ENCODE data around the gene MAGI2. TPM values are rescaled to one million over a fixed set of nuclear protein-coding genes. Genes with fewer than 3 reads are reported as not detected.
"Not testable (repeated sequence)": the region's sequence is repeated elsewhere in the genome, so short reads cannot be mapped to it uniquely, and the experiment has no call there.

MAGI2 gene
- total RNA-seq, 2 experiments from 2014 or later = 0.08 to 0.13 TPM

GRCh38 chr7:79037001-79037400 lies 416.5 kb downstream of the MAGI2 start:
- Mint-ChIP-seq H3K27me3 (no peaks in the 10 kb centered on the region), H3K4me3 (no peak overlapping the region), H3K36me3 (ENCODE audit: low read depth) (no peaks in the 10 kb centered on the region), H3K9me3 (peaks cover 2% of the 10 kb centered on the region), H3K27ac (no peak overlapping the region), H3K4me1 (no peaks in the 10 kb centered on the region)
- ChIA-PET POLR2A (no interaction called here), CTCF (no interaction called here)
- DNase-seq = no peak

- ChIA-PET CTCF (no interaction called here), POLR2A (no interaction called here)
- no peak for DNase-seq
- H3K4me3 Mint-ChIP-seq = no peak overlapping the region
- peaks cover 2% of the 10 kb centered on the region for H3K9me3 Mint-ChIP-seq
- H3K27me3 Mint-ChIP-seq = no peaks in the 10 kb centered on the region
- H3K4me1 Mint-ChIP-seq = no peaks in the 10 kb centered on the region
- no peaks in the 10 kb centered on the region for H3K36me3 Mint-ChIP-seq (ENCODE audit: low read depth)
- no peak overlapping the region for H3K27ac Mint-ChIP-seq
These were observed 417.1 kb downstream of the MAGI2 start for GRCh38 chr7:79036356-79036755.

GRCh38 chr7:79035858-79036257 lies 417.6 kb downstream of the MAGI2 start:
- no peaks in the 10 kb centered on the region for H3K4me1 Mint-ChIP-seq
- H3K27me3 Mint-ChIP-seq = no peaks in the 10 kb centered on the region
- H3K9me3 Mint-ChIP-seq = peaks cover 2% of the 10 kb centered on the region
- no peak overlapping the region for H3K27ac Mint-ChIP-seq
- H3K36me3 Mint-ChIP-seq (ENCODE audit: low read depth) = no peaks in the 10 kb centered on the region
- POLR2A ChIA-PET = no interaction called here
- no peak for DNase-seq
- CTCF ChIA-PET = no interaction called here
- no peak overlapping the region for H3K4me3 Mint-ChIP-seq

- ChIA-PET POLR2A (no interaction called here), CTCF (no interaction called here)
- H3K27me3 Mint-ChIP-seq = no peaks in the 10 kb centered on the region
- DNase-seq = no peak
- no peak overlapping the region for H3K27ac Mint-ChIP-seq
- H3K4me1 Mint-ChIP-seq = no peaks in the 10 kb centered on the region
- peaks cover 2% of the 10 kb centered on the region for H3K9me3 Mint-ChIP-seq
- no peak overlapping the region for H3K4me3 Mint-ChIP-seq
- no peaks in the 10 kb centered on the region for H3K36me3 Mint-ChIP-seq (ENCODE audit: low read depth)
These were observed 418.7 kb downstream of the MAGI2 start for GRCh38 chr7:79034730-79035129.

GRCh38 chr7:79019711-79020110 lies 433.8 kb downstream of the MAGI2 start:
- H3K4me1 Mint-ChIP-seq; CTCF ChIA-PET; H3K4me3 Mint-ChIP-seq; H3K27ac Mint-ChIP-seq; H3K27me3 Mint-ChIP-seq; POLR2A ChIA-PET; H3K36me3 Mint-ChIP-seq (ENCODE audit: low read depth); DNase-seq: not testable (repeated sequence)
- H3K9me3 Mint-ChIP-seq = peaks cover 30% of the 10 kb centered on the region

- POLR2A ChIA-PET = no interaction called here
- Mint-ChIP-seq H3K27me3 (no peaks in the 10 kb centered on the region), H3K4me3 (no peak overlapping the region), H3K36me3 (ENCODE audit: low read depth) (no peaks in the 10 kb centered on the region), H3K27ac (no peak overlapping the region), H3K9me3 (peaks cover 9% of the 10 kb centered on the region), H3K4me1 (no peaks in the 10 kb centered on the region)
- CTCF ChIA-PET = no interaction called here
- DNase-seq = no peak
These were observed 441.5 kb downstream of the MAGI2 start for GRCh38 chr7:79011921-79012320.

- H3K9me3 Mint-ChIP-seq = peaks cover 5% of the 10 kb centered on the region
- H3K27ac Mint-ChIP-seq = no peak overlapping the region
- CTCF ChIA-PET = no interaction called here
- no peaks in the 10 kb centered on the region for H3K36me3 Mint-ChIP-seq (ENCODE audit: low read depth)
- no peak overlapping the region for H3K4me3 Mint-ChIP-seq
- POLR2A ChIA-PET = no interaction called here
- DNase-seq = no peak
- H3K27me3 Mint-ChIP-seq = no peaks in the 10 kb centered on the region
- H3K4me1 Mint-ChIP-seq = no peaks in the 10 kb centered on the region
These were observed 443.8 kb downstream of the MAGI2 start for GRCh38 chr7:79009647-79010046.

- POLR2A ChIA-PET = no interaction called here
- H3K27ac Mint-ChIP-seq = no peak overlapping the region
- no peaks in the 10 kb centered on the region for H3K27me3 Mint-ChIP-seq
- H3K36me3 Mint-ChIP-seq (ENCODE audit: low read depth) = no peaks in the 10 kb centered on the region
- DNase-seq = no peak
- peaks cover 5% of the 10 kb centered on the region for H3K9me3 Mint-ChIP-seq
- no peaks in the 10 kb centered on the region for H3K4me1 Mint-ChIP-seq
- CTCF ChIA-PET = no interaction called here
- no peak overlapping the region for H3K4me3 Mint-ChIP-seq
These were observed 444.7 kb downstream of the MAGI2 start for GRCh38 chr7:79008786-79009185.

- Mint-ChIP-seq H3K9me3 (peaks cover 2% of the 10 kb centered on the region), H3K27ac (no peak overlapping the region), H3K4me1 (no peaks in the 10 kb centered on the region), H3K4me3 (no peak overlapping the region), H3K27me3 (no peaks in the 10 kb centered on the region), H3K36me3 (ENCODE audit: low read depth) (no peaks in the 10 kb centered on the region)
- ChIA-PET POLR2A (no interaction called here), CTCF (no interaction called here)
- DNase-seq = no peak
These were observed 457.5 kb downstream of the MAGI2 start for GRCh38 chr7:78996013-78996412.

GRCh38 chr7:78993341-78993740 lies 460.1 kb downstream of the MAGI2 start:
- Mint-ChIP-seq H3K27me3 (no peaks in the 10 kb centered on the region), H3K4me3 (no peak overlapping the region), H3K36me3 (ENCODE audit: low read depth) (no peaks in the 10 kb centered on the region), H3K9me3 (peaks cover 4% of the 10 kb centered on the region), H3K27ac (no peak overlapping the region), H3K4me1 (no peaks in the 10 kb centered on the region)
- ChIA-PET CTCF (no interaction called here), POLR2A (no interaction called here)
- no peak for DNase-seq

- ChIA-PET CTCF (no interaction called here), POLR2A (no interaction called here)
- no peak for DNase-seq
- no peak overlapping the region for H3K27ac Mint-ChIP-seq
- H3K27me3 Mint-ChIP-seq = no peaks in the 10 kb centered on the region
- no peaks in the 10 kb centered on the region for H3K4me1 Mint-ChIP-seq
- H3K9me3 Mint-ChIP-seq = peaks cover 6% of the 10 kb centered on the region
- no peaks in the 10 kb centered on the region for H3K36me3 Mint-ChIP-seq (ENCODE audit: low read depth)
- H3K4me3 Mint-ChIP-seq = no peak overlapping the region
These were observed 468.0 kb downstream of the MAGI2 start for GRCh38 chr7:78985509-78985908.

GRCh38 chr7:78983483-78983882 lies 470.0 kb downstream of the MAGI2 start:
- Mint-ChIP-seq H3K4me3 (no peak overlapping the region), H3K4me1 (no peaks in the 10 kb centered on the region), H3K27ac (no peak overlapping the region), H3K36me3 (ENCODE audit: low read depth) (no peaks in the 10 kb centered on the region), H3K9me3 (peaks cover 4% of the 10 kb centered on the region), H3K27me3 (no peaks in the 10 kb centered on the region)
- ChIA-PET CTCF (no interaction called here), POLR2A (no interaction called here)
- no peak for DNase-seq

- Mint-ChIP-seq H3K36me3 (ENCODE audit: low read depth) (no peaks in the 10 kb centered on the region), H3K4me3 (no peak overlapping the region), H3K27me3 (no peaks in the 10 kb centered on the region), H3K9me3 (peaks cover 6% of the 10 kb centered on the region), H3K27ac (no peak overlapping the region), H3K4me1 (no peaks in the 10 kb centered on the region)
- ChIA-PET POLR2A (no interaction called here), CTCF (no interaction called here)
- DNase-seq = no peak
These were observed 483.0 kb downstream of the MAGI2 start for GRCh38 chr7:78970440-78970916.

GRCh38 chr7:78968951-78969350 lies 484.5 kb downstream of the MAGI2 start:
- ChIA-PET POLR2A (no interaction called here), CTCF (no interaction called here)
- Mint-ChIP-seq H3K4me1 (no peaks in the 10 kb centered on the region), H3K9me3 (peaks cover 6% of the 10 kb centered on the region), H3K4me3 (no peak overlapping the region), H3K27me3 (no peaks in the 10 kb centered on the region), H3K27ac (no peak overlapping the region), H3K36me3 (ENCODE audit: low read depth) (no peaks in the 10 kb centered on the region)
- DNase-seq = no peak

GRCh38 chr7:78967561-78967960 lies 485.9 kb downstream of the MAGI2 start:
- CTCF ChIA-PET; H3K36me3 Mint-ChIP-seq (ENCODE audit: low read depth); H3K27me3 Mint-ChIP-seq; H3K4me1 Mint-ChIP-seq; POLR2A ChIA-PET; DNase-seq; H3K4me3 Mint-ChIP-seq; H3K27ac Mint-ChIP-seq; H3K9me3 Mint-ChIP-seq: not testable (repeated sequence)

Measured in activated CD4-positive, alpha-beta memory T cell treated with anti-CD3 and anti-CD28 coated beads, Interleukin-2, amount 10 ng/mL, durations not matched to agents 7 days and 5 days (primary cell).